NCI-H2196 (cell line): ENCODE data around the gene PRKD2.

Experiments
- DNase-seq: peaks from one replicate; lab custom pipeline; 2025; ENCODE audit not compliant: unreplicated experiment; lab: John Stamatoyannopoulos, UW

Gene PRKD2

DNA sequence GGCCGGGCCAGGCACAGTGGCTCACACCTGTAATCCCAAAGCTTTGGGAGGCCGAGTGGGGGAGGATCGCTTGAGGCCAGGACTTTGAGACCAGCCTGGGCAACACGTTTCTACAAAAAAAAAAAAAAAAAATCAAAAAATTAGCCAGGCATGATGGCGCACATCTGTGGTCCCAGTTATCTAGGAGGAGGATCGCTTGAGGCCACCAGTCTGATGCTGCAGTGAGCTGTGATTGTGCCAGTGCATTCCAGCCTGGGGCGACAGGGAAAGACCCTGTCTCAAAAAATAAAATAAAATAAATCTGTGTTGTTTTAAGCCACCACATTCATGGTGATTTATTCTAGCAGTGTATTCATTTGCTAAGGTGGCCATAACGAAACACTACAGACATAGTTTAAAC is 51.8 kb downstream of the PRKD2 start:
- no peak for DNase-seq

DNA sequence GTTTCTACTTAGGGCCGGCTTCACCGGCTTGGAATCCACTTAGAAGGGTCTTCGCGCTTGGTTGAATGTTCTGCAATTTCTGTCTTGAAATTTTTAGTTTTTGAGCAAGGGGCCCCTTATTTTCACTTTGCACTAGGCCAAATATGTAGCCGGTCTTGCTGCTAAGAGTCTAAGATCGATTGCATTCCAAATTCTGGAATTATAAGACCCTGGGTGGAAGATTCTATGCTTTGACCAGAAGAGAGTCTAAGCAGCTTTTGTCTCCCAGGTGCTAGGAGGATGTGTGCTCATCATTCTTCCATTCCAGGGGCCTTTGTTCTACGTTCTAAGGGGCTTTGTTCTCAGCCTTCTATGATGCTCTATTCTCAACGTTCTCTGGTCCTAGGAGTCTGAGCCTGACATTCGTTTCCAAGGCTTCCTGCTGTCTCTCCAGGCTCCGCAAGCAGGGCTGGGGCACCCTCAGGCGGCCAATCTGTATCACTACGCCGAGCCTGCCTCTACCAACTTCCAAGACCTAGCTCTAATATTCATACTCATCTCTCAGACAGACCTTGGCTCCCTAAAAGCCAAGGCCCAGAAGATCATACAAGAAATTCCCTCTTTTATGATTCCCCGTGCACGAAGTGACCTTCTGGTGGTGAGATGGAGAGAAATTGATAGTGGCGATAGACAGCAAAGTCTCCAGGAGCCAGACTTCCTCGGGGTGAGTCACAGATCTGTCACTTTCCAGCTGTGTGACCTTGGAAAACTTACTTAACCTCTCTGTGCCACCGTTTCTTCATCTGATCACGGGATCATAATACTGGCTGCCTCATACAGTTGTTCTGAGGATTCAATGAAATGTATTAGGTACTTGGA is 55.0 kb downstream of the PRKD2 start:
- DNase-seq, result peak; percentile 83

GRCh38 chr19:46661020-46661731 is 55.7 kb downstream of the PRKD2 start, which contains the start of gene DACT3:
DACT3 (minus strand) TSS chr19:46661182; CDS start chr19:46661064, 118 bp downstream.
- peak; percentile 99 for DNase-seq

- DNase-seq, result no peak
These were observed 56.3 kb downstream of the PRKD2 start for GRCh38 chr19:46660551-46661019.

GRCh38 chr19:46660008-46660517 is 56.9 kb downstream of the PRKD2 start:
- no peak for DNase-seq

DNA sequence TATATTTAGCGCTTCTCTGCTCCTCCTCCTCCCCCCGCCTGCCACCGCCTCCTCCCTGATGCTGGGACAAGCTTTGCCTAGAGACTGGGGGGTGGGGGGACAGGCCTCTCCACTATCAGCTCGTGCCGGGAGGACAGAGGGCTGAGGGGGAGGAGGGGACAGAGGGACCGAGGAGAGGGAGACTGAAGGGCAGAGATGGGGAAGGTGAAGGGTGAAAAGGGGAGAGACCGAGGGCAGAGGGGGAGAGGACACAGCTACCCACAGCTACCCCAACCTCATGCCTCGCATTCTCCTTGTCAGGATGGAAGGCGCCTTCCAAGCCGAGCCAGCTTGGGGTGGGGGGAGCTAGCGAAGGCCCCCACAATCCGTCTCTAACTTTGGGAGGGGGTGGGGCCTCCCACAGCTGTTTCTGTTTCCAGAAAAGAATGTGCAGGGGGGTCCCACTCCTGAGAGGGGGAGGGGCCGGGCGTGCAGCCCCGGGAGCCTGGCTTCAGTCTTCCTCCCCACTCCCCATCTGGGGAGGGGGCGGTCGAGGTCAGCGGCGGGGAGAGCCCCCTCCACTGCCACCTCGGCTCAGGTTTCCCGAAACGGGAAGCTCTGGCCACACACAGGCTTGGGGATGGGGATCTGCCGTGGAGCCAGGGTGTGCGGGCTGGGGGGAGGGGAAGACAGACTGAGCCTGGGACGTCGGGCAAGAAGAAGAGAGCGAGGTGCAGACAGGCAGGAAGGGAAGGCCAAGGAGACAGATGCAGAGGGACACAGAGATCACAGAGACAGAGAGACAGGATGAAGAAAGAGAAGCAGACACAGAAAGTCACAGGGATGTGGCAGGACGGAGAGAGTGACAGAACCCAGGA is 57.5 kb downstream of the PRKD2 start:
- DNase-seq, result no peak

DNA sequence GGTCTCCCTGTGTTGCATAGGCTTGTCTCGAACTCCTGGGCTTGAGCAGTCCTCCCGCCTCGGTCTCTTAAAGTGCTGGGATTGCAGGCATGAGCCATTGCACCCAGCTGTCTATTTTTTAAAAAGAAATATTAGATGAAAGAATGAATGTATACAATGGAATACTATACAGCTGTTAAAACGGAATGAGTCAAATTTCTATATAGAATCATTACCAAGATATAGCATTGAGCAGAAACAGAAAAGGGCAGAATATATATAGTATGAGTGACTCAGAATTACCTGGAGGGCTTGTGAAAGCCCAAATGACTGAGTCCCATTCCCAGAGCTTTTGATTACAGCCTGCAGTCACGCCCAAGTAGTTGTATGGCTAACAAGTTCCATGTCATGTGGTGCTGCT is 60.4 kb downstream of the PRKD2 start:
- no peak for DNase-seq

DNA sequence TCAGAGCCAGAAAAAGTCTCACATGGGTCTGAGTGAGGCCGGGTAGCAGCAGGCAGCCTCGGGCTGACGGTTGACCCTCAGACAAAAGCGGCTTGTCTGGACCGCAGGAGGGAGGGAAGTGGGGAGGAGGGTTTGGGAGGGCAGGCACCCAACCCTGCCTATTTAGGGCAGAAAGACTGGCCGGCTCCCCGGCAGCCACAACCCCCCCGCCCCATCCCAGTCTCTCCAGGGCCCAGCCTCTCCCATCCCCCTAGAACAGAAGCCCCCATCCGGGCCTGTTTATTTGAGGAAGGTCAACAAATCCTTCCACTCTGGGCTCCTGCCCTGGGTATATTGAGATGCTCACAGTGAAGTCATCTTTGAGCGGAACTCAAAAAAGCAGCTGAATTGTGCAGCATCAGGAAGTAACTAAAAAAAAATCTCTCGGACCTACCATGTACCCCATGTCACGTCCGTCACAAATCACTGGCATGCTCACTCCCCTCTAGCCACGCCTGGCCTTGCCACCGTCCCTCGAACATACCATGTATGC is 62.2 kb downstream of the PRKD2 start:
- DNase-seq, result no peak

- DNase-seq, result no peak
These were observed 66.5 kb downstream of the PRKD2 start for GRCh38 chr19:46650445-46650844.

- DNase-seq, result no peak
These were observed 67.7 kb downstream of the PRKD2 start for GRCh38 chr19:46648961-46649960.

- no peak for DNase-seq
These were observed 68.6 kb downstream of the PRKD2 start for GRCh38 chr19:46648060-46648960.

DNA sequence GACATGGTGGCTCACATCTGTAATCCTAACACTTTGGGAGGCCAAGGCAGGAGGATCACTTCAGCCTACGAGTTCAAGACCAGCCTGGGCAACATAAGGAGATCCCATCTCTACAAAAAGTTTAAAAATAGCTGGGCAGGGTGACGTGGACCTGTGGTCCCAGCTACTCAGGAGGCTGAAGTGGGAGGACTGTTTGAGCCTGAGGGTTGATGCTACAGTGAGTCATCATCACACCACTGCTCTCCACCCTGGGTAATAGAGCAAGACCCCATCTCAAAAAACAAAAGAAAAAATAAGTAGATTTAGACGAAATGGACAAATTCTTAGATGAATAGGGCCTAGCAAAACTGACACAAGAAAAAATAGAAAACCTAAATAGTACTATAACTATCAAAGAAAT is 70.5 kb downstream of the PRKD2 start:
- no peak for DNase-seq

GRCh38 chr19:46644720-46645119 is 72.2 kb downstream of the PRKD2 start:
- no peak for DNase-seq

DNA sequence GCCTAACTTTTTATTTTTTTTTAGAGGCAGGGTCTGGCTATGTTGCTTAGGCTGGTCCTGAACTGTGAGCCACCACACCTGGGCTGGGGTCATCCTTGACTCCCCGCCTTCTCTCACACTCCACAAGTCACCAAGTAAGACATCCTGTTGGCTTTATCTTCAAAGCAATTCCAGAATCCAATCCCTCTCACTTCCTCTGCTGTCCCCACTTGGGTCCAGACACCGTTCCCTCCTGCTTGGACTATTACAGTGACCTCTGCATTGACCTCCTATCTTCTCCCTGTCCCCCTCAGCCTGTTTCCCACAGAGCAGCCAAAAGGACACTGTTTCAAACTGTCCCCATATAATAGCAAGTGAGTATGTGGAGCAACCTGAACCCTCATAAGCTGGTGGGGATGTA is 76.3 kb downstream of the PRKD2 start:
- no peak for DNase-seq

DNA sequence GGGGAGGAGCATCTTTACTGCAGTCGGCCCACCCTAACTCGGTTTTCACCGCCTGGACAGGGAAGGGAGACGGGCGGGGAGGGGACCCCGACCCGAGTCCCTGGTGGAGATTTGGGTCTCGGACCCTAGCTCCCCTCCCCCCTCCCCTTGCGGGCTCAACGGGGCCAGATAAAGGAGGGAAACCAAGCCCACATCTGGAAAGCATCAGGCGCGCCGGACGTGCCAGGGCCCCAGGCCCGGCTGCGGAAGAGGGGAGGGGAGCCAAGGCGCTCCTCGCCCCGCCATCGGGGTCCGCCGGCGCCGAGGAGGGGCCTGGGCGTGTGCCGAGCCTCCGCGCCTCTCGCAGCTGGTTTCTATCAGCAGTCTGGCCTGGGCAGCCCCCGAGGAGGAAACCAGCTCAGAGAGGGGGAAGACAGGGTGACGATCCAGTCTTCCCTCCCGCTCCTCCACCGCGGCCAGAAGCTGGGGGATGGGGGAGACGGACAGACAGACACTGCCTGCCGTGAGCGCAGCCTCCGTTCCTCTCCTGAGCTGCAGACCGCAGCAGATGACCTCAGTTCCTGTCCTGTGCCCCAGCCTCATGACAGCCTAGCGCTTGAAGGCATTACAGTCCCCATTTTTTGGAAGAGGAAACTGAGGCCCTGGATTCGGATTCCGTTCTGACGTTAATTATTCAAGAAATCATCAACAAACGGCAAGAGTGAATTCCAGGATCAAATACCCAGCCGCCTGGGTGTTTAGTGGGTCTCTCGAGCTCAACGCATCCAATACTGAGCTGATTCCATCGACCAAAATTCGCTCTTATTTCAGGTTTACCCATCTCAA is 77.3 kb downstream of the PRKD2 start:
- DNase-seq, result no peak

DNA sequence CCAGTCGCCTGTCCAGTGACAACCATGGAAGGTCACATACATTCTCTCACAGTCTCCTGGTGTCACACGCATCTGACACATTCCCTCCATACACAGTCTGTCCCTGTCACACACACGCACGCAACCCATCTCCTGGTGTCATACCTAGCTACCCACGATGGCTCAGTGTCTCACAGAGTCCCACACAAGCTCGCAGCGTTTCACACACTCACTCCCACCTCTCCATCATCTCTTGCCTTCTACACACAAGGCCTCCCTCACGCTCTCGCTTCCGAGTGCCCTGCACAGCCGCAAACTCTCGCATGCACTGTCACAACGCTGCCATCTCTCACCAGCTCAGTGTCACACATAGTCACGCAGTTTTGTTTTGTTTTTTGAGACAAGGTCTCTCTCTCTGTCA is 79.7 kb downstream of the PRKD2 start:
- DNase-seq, result no peak

- DNase-seq, result no peak
These were observed 80.8 kb downstream of the PRKD2 start, which contains the start of gene GNG8 for GRCh38 chr19:46635920-46636761. GNG8 (minus strand) TSS chr19:46636202; CDS start chr19:46634682, 1,520 bp downstream.
